Subcutaneous adipose tissue (tissue), 4 donors: ENCODE measurements around the gene AEBP1. TPM values are rescaled to one million over a fixed set of nuclear protein-coding genes. Genes with fewer than 3 reads are reported as not detected.

Experiments used
- total RNA-seq, 4 donors: library from RNA; depleted of rRNA; stranded (reverse); fragments of >200 nt; gene quantifications; one replicate each; pipeline ENCODE4 v1.1.0, GENCODE V29; 2016
- TF ChIP-seq, protein P1 (sequence below): fragments of 450-650 bp; IDR thresholded peaks from one replicate; pipeline ENCODE4 v1.5.1; 2016; ENCODE audit warnings: low read depth, mild to moderate bottlenecking, control low read depth, antibody characterized with exemption, moderate library complexity

The AEBP1 gene
- total RNA-seq, 4 donors from 2014 or later, result 90.2 to 183 (median 162) TPM

DNA sequence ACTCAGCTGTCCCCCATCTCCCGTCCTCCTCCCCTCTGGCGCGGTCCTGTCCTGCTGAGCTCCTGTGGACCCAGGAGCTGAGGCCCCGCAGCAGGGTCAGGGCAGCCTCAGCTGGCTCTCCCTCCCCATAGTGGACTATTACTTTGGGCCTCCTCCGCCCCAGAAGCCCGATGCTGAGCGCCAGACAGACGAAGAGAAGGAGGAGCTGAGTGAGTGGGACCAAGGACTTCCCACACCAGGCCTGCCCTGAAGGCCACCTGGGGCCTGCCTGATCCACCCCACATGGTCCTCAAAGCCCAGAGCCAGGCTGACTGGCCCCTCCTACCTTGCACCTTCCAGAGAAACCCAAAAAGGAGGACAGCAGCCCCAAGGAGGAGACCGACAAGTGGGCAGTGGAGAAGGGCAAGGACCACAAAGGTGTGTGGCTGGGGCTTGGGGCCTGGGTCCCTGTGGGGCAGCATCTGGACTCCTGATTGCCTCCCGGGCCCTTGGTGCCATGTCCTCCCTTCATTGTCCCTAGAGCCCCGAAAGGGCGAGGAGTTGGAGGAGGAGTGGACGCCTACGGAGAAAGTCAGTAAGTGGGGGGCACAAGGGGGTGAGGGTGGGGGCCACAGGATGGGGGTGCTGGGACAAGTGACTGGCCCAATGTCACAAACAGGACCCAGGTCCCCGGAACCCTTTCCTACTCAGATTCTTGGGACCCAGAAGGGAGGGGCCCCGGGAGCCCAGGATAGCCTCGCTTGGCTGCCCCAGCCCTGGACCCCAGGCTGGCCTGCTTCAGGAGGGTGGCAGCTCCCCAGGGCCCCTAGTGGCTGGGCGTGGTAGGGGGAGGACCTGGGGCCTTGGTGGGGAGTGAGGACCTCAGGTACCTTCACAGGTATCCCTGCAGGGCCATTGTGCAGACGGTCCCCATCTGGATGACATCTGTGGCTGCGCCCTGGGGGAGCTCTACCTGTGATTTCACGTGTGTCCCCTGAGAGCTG, 4.9 kb downstream of the AEBP1 start:
- TF ChIP-seq, protein P1, sequence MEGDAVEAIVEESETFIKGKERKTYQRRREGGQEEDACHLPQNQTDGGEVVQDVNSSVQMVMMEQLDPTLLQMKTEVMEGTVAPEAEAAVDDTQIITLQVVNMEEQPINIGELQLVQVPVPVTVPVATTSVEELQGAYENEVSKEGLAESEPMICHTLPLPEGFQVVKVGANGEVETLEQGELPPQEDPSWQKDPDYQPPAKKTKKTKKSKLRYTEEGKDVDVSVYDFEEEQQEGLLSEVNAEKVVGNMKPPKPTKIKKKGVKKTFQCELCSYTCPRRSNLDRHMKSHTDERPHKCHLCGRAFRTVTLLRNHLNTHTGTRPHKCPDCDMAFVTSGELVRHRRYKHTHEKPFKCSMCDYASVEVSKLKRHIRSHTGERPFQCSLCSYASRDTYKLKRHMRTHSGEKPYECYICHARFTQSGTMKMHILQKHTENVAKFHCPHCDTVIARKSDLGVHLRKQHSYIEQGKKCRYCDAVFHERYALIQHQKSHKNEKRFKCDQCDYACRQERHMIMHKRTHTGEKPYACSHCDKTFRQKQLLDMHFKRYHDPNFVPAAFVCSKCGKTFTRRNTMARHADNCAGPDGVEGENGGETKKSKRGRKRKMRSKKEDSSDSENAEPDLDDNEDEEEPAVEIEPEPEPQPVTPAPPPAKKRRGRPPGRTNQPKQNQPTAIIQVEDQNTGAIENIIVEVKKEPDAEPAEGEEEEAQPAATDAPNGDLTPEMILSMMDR, result no peak

DNA sequence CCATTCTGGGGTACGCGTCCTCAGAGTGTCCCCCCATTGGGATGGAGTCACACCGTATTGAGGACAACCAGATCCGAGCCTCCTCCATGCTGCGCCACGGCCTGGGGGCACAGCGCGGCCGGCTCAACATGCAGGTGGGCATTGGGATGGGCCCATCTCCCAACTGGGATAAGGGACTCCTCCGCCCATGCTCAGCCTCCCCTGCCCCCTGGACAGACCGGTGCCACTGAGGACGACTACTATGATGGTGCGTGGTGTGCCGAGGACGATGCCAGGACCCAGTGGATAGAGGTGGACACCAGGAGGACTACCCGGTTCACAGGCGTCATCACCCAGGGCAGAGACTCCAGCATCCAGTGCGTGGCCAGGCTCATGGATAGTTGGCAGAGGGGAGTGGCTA, 5.8 kb downstream of the AEBP1 start:
- TF ChIP-seq, protein P1, result no peak

DNA sequence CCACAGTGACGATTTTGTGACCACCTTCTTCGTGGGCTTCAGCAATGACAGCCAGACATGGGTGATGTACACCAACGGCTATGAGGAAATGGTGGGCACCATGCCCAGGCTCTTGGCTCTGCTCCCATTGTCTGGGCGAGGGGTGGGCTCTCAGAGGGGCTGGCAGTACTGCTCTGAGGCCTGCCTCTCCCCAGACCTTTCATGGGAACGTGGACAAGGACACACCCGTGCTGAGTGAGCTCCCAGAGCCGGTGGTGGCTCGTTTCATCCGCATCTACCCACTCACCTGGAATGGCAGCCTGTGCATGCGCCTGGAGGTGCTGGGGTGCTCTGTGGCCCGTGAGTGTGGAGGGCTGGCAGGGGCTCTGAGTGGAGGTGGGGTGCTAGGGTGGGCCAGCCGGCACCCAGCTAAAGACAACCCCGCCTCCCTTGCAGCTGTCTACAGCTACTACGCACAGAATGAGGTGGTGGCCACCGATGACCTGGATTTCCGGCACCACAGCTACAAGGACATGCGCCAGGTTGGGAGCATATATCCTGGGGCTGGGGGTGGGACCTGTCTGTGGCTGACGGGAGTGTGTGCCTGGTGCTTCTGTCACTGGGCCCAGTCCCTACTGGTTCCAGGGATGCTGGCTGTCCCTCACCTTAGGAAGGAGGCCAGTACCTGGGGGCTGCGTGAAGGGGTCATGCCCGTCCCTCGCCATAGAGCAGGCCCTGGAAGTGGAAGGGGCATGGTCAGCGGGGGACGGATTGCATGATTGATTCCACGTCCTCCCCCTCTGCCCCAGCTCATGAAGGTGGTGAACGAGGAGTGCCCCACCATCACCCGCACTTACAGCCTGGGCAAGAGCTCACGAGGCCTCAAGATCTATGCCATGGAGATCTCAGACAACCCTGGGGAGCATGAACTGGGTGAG, 6.8 kb downstream of the AEBP1 start:
- TF ChIP-seq, protein P1, result no peak

DNA sequence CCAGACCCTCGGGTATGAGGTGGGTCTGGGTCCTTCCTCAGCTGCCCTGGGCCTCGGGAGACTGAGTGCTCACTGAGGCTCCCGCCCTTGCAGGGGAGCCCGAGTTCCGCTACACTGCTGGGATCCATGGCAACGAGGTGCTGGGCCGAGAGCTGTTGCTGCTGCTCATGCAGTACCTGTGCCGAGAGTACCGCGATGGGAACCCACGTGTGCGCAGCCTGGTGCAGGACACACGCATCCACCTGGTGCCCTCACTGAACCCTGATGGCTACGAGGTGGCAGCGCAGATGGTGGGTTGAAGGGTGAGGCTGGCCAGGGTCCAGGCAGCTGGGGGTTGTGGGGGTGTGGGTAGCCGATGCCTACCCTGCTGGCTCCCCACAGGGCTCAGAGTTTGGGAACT, 7.6 kb downstream of the AEBP1 start:
- TF ChIP-seq, protein P1, result no peak

DNA sequence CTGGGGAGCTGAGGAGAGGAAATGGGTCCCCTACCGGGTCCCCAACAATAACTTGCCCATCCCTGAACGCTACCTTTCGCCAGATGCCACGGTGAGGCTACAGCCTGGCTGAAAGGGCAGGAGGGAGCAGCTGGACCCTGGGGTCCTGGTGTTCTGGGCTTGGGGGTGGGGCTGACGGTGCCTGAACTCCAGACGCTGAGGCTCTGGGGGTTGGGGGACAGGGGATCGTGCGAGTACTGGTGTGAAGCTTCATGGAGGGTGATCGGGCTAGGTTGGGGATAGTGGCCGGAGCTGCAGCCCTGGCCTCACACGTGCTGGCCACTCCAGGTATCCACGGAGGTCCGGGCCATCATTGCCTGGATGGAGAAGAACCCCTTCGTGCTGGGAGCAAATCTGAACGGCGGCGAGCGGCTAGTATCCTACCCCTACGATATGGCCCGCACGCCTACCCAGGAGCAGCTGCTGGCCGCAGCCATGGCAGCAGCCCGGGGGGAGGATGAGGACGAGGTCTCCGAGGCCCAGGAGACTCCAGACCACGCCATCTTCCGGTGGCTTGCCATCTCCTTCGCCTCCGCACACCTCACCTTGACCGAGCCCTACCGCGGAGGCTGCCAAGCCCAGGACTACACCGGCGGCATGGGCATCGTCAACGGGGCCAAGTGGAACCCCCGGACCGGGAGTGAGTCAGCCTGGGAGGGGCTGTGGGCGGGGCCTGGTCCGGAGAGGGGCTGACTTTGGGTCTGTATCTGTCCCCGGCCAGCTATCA, 8.3 kb downstream of the AEBP1 start:
- TF ChIP-seq, protein P1, result no peak

DNA sequence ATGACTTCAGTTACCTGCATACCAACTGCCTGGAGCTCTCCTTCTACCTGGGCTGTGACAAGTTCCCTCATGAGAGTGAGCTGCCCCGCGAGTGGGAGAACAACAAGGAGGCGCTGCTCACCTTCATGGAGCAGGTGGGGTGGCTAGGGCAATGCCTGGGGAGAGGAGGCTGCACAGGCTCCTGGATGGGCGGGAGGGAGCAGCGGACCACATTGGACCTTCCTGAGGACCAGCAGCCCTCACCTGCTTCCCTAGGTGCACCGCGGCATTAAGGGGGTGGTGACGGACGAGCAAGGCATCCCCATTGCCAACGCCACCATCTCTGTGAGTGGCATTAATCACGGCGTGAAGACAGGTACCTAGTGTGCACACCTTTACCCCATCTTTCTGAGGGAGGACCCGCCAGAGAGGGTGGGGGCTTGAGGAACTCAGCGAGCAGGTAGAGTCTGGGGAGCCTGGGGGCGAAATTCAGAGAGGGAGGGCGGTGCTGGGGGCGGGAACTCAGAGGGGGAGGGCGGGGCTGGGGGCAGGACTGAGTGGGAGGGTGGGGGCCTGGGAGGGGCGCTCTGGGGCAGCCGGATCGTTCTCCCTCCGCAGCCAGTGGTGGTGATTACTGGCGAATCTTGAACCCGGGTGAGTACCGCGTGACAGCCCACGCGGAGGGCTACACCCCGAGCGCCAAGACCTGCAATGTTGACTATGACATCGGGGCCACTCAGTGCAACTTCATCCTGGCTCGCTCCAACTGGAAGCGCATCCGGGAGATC, 9.0 kb downstream of the AEBP1 start:
- TF ChIP-seq, protein P1, result no peak
